NOMO-1 (cell line): ENCODE data around the gene ZNF750.

Experiments used
- DNase-seq, 2 experiments: peaks; one replicate each; lab custom pipeline; 2025; ENCODE audit not compliant: unreplicated experiment in 2 of 2; lab: John Stamatoyannopoulos, UW

The ZNF750 gene

DNA sequence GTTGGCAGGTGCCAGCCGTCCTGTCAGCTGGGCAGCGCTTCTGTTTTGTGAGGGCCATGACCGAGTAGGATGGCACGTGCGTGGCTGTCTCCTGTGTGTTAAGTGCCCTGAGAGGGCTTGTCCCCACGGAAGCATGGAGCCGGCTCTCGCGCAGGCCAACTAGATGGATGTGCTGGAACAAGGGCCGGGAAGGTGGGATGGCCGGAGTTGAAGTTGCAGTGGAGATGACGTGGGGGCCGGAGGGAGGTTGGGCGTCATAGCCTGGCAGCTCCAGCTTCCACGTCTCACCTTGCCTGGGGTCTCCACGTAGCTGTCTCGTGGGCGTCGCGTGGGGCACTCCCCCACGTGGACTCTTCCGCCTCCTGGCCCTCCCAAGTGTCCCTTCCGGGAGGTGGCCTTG is 60.3 kb downstream of the ZNF750 start:
- no peak for DNase-seq
